ENCODE measurements around the gene PILRA.
"Not testable (repeated sequence)": the region's sequence is repeated elsewhere in the genome, so short reads cannot be mapped to it uniquely, and the experiment has no call there.

Gene PILRA

DNA sequence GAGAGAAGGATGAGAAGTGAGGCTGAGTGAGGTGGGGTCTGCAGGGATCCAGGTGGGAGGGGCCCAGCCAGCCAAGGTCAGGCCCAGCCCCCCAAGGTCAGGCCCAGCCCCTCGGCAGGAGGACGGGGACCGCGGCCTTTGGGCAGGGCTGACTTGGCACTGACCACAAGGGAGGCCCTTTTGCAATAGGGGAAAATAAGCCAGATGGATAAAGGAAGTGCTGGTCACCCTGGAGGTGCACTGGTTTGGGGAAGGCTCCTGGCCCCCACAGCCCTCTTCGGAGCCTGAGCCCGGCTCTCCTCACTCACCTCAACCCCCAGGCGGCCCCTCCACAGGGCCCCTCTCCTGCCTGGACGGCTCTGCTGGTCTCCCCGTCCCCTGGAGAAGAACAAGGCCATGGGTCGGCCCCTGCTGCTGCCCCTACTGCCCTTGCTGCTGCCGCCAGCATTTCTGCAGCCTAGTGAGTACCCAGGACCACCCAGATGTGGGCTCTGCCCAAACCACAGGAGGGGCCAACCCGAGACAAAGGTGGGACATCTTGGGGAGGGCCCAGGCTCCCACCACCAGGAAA lies at the start of gene PILRA:
TSS of gene PILRA (plus strand) at position 227 of the 571 bp plus-strand sequence. CDS start at position 397, 170 bp downstream.
- no peak for DNase-seq

DNA sequence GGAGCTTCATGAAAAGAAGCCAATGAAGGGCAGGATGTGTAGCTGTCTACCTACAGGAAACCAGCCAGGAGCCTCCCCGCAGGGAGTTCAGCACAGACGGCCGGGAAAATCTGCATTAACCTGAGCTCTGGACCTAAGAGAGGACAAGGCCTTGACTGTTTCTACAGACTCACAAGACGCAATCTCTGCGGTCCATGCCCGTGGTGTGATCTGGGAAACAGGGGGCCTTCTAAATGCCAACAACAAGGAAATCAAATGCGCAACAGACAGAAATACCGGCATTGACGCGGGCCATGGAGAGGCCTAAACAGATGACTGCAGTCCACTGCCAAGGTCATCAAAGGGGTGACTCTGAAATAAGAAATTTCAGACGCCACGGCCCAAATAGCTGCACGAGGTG lies 49.1 kb upstream of the PILRA start:
- not testable (repeated sequence) for DNase-seq

DNA sequence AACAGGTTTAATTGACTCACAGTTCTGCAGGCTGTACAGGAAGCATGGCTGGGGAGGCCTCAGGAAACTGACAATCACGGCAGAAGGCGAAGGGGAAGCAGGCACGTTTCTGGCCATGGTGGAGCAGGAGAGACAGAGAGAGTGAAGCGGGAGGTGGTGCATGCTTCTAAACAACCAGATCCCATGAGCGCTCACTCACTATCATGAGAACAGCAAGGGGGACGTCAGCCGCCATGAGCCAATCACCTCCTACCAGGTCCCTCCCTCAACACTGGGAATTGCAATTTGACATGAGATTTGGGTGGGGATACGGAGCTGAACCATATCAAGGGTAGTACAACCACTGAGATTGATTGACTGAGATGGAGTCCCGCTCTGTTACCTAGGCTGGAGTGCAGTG lies 47.6 kb upstream of the PILRA start:
- not testable (repeated sequence) for DNase-seq

DNA sequence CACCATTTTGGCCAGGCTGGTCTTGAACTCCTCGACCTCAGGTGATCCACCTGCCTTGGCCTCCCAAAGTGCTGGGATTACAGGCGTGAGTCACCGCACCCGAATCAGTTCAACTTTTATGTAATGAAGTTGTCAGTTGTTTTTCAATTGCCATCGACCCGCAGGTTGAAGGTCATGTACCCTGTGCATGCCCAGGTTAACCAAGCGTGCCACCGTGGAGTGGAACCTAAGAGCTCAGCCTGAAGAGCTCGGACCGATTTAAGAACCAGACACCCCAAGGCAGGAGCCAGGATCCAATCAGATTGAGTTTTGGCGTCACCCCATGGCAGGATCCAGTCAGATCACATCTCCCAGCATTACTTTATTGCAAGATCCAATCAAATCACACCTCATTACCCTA lies 46.4 kb upstream of the PILRA start:
- not testable (repeated sequence) for DNase-seq

DNA sequence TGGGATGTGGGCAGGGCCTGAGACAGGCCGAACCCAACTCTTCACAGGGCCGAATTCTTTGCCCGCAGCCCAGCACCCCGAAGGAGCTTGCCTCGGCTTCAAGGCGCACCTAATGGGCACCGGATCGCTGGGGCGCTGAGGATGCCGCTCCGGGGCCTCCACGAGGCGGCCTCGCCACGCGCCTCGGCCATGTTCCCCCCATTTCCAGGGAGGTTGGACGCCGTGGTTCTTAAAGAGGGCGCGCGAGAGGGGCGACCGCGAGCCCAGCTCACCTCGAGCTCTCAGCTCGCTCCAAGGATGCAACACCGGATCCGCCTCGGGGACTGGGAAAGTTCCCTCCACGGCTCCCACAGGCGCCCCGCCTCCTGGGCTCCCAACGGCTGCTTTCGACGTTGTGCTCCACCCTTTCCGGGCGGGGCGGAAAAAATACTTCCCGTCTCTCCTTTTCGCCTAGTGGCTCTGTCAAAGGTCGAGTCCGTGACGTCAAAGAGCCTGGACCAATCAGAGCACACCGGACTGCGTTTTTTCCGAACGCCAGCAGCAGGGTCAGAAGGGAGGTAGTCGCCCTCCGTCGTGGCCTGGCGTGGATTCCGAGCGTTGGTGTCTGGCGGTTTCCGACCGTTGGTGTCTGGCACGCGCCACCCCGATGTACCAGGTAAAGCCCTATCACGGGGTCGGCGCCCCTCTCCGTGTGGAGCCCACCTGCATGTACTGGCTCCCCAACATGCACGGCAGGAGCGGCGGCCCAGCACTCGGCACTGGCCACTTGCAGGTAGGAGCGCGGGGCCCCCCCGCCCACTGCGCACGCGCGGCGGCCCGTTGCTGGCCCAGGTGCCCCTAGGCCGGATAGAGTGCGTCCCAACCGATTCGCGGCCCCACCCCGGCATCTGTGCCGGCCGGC lies 37.5 kb upstream of the PILRA start:
- peak; percentile 96 to 97 for DNase-seq

DNA sequence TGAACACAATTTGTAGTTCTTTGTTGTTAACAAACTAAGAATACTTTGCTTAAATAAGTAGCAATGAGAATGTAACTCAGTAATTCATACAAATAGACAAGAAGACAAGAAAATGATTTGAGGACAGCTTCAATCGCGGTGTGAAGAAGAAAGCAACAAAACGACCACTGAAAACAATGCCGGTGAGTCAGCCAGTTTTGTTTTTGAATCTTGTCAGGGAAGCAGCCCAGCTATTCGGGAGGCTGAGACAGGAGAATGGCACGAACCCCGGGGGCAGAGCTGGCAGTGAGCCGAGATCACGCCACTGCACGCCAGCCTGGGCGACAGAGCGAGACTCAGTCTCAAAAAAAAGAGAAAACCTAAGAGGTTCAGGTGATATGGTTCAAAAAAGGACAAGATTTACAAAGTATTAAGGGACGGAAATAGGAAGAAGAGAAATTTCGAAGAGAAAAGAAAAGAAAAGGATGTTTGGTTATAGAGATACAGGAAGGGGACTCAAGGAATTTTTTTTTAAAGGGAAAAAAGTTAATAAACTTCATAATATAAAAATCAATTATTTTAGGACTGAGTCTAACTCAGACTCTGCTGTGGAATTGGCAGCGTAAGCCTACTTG lies 35.1 kb upstream of the PILRA start:
- not testable (repeated sequence) for DNase-seq

DNA sequence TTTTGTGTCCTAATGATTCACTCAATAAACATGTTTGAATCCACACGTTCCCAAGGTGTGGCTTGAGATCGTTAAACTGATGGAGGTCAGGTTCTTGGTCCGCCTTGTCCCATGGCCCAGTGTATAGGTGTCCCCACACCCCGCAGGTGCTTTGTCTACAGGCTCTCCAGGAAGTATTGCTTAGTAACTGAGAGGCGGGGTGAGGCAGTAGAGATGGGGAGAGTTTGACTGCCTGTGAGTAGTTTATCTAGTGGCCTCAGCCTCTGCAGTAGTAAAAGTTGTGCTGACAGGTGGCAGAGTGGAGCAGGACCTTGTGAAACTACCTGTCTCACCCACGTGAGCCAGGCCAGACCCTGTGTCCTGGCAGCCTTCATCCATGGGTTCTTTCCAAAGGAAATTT lies 32.0 kb upstream of the PILRA start:
- DNase-seq, result not testable (repeated sequence)

DNA sequence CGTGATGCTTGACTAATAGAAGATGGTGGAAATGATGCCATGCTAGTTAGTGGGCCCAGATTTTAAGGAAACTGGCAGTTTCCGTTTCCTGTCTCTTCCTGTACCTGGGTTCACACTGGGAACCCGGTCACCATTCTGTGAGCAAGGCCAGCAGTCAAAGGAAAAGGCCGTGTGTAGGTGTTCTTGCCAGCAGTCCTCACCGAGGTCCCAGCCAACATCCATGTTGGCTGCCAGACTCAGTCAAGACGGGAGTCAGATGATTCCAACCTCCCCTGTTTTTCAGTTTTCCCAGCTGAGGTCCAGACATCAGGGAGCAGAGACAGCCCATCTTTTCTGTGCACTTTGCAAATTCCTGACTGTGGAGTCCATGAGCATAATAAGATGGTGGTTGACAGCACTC lies 30.5 kb upstream of the PILRA start:
- DNase-seq, result no peak

DNA sequence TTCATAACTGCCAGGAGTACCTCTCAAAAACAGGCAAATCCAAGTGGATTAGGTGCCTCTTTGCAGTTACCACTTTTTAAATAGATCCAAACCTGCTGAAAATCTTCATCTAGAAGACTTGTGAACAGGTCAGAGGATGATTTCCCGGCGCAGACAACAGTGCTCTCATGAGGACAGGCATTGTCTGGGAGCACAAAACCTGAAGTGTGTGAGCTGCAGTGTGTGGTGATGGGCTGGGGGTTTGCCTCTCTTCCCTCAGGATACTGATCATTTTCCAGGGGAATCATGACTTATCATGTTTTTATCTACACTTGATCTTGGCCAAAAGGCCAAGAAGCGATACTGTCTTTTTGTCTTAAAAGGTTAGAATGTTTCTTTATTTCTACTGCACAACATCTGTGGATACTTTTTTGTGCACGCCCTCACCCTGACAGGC lies 29.1 kb upstream of the PILRA start:
- DNase-seq, result not testable (repeated sequence)

DNA sequence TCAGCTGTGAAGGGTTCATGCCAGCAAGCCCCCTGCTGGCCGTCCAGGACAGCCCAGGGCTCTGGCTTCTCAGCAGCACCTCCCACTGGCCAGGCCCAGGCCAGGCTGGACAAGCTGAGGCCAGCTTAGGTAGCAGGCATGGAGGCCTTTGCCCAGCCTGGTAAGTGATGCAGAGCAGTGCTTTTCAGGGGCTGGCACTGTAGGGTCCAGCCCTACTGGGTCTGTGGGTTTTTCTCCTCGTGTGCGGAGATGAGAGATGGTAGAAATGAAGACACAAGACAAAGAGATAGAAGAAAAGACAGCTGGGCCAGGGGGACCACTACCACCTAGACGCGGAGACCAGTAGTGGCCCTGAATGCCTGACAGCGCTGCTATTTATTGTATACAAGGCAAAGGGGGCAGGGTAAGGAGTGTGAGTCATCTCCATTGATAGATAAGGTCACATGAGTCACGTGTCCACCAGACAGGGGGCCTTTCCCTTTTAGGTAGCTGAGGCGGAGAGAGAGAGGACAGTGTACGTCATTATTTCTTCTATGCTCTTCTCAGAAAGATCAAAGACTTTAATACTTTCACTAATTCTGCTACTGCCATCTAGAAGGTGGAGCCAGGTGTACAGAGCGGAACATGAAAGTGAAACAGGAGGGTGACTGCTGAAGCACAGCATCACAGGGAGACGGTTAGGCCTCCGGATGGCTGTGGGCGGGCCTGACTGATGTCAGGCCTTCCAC lies 28.6 kb upstream of the PILRA start:
- DNase-seq, result peak in 1 of 2 experiments; percentile 51

DNA sequence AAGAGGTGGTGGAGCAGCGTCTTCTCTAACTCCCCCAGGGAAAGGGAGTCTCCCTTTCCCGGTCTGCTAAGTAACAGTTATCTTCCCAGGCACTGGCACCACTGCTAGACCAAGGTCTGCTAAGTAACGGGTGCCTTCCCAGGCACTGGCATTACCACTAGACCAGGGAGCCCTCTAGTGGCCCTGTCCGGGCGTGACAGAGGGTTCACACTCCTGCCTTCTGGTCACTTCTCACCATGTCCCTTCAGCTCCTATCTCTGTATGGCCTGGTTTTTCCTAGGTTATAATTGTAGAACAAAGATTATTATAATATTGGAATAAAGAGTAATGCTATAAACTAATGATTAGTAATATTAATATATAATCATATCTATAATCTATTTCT lies 28.0 kb upstream of the PILRA start:
- peak; percentile 2 to 75 for DNase-seq

DNA sequence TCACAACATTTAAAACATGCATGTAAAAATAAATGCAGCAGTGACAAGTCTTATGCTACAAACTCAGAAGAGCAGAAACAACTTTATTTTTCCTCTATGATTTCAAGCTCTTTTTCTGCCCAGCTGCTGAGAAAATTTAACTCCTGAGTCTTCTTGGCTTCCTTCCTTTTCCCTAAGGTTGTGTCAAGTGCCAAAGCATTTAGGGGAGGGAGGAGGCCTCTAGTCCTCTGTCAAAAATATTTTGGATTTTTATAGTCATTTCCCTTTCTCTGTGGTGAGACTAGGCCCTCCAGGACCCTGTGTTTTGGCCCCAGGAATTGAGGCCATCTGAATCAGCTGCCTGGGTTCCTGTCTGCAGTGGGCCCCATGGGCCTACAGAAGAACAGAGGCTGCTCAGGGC lies 26.4 kb upstream of the PILRA start:
- no peak for DNase-seq

DNA sequence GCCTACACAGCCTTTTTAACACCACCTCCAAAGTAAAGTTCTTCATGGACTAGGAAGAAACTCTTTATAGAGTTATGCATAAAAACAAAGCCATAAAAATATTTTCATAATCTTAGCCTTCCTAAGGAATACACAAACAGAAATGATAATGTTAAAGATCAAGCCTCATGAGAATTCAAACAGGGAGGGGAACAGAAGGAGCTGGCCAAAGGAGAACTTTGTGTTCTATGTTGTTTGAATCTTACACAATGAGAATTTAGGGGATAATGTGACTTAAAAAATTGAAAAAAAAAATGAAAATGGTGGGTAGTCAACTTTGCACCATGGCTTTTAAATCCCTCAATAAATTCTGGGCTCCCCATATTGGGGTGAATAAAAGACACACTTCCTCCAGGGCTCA lies 24.5 kb upstream of the PILRA start:
- no peak for DNase-seq

DNA sequence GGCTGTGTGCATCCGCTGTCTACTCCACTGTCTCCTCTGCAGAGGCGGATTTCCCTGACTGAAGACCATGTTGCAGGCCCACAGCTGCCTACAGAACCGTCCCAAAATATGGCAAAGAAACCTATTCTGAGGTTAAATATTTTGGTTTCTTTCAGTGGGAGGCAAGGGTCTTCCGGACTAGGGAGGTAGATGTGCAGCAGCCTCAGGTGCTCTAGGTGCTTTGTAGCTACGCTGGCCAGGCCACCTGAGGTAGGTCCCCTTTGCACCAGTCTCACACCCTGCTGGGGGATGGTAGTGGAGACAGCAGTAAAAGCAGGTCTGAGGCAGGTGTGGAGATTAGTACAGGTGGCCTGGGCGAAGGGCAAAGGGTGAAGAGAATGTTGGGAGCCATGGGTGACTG lies 23.5 kb upstream of the PILRA start:
- no peak for DNase-seq

DNA sequence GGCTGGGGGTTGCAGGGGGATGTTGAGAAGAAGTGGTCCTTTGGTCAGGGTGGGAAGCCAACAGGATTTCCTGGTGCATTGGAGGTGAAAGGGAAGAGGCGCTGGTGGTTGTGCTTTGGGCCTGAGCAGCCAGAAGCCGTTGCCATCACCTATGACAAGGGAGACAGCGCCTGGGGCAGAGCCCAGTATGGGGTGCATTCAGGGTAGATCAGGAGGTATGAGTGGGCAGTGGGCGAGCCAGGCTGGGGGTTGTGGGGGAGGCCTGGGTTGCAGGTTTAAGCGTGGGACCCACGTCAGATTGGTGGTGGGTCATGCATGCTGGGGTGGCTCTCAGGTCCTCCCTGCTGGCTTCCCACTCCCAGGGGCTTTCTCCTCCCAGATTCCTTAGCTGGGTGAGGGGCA lies 21.6 kb upstream of the PILRA start:
- DNase-seq, result no peak

DNA sequence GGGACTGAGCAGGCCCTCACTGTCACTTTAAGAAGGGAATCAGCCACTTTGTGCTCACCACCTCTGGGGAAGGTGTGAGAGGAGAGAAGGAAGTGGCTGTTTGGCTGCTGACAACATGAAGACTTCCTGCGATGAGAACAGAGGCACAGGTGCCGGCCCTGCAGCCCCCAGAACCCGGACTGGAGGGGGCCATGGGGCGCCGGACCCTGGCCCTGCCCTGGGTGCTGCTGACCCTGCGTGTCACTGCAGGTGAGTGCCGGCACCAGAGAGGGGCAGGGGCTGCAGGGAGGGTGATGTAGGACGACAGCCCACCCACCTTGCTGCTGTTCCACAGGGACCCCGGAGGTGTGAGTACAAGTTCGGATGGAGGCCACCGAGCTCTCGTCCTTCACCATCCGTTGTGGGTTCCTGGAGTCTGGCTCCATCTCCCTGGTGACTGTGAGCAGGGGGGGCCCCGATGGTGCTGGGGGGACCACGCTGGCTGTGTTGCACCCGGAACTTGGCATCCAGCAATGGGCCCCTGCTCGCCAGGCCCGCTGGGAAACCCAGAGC lies 21.0 kb upstream of the PILRA start:
- not testable (repeated sequence) for DNase-seq

DNA sequence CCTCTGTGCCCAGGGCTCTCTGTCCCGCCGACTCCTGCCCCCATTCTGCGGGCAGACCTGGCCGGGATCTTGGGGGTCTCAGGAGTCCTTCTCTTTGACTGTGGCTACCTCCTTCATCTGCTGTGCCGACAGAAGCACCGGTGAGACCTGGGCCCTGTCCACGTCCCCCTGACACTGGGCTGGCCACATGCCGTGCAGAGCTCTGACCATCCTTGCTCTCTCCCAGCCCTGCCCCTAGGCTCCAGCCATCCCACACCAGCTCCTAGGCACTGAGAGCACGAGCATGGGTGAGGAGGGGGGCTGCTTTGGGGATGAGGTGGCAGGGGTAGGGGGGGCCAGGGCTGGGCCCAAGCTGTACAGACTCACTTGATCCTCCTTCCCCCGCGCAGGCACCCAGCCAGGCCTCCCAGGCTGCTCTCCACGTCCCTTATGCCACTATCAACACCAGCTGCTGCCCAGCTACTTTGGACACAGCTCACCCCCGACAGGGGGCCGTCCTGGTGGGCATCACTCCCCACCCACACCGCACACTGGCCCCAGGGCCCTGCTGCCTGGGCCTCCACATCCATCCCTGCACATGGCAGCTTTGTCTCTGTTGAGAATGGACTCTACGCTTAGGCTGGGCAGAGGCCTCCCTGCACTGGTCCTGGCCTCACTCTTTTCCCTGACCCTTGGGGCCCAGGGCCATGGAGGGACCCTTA lies 20.2 kb upstream of the PILRA start:
- DNase-seq, result no peak

DNA sequence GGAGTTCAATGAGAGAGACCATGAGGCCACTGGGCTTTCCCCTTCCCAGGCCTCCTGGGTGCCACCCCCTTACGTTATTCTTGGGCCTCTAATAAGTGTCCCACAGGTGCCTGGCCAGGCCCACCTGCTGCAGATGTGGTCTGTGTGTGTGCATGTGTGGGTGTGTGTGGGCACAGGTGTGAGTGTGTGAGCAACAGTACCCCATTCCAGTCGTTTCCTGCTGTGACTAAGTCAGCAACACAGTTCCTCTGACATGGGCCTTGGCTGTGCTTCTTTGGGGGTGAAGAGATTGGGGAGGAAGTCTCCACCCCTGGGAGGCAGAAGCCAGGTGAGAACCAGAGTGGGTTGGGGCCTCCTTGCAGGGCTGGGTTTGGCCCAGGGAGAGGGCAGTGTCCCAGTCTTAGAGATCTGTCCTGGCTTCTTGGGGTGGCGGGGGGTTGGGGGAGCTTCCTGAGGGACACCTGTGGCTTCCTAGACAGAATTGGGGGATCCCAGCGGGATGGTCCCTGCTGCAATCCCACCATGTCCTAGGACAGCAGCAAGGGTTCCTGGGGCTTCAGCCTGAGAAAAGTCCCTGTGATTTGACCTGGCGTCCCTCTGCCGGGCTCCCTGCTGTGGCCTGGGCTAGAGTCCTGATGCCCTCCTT lies 19.5 kb upstream of the PILRA start:
- no peak for DNase-seq

DNA sequence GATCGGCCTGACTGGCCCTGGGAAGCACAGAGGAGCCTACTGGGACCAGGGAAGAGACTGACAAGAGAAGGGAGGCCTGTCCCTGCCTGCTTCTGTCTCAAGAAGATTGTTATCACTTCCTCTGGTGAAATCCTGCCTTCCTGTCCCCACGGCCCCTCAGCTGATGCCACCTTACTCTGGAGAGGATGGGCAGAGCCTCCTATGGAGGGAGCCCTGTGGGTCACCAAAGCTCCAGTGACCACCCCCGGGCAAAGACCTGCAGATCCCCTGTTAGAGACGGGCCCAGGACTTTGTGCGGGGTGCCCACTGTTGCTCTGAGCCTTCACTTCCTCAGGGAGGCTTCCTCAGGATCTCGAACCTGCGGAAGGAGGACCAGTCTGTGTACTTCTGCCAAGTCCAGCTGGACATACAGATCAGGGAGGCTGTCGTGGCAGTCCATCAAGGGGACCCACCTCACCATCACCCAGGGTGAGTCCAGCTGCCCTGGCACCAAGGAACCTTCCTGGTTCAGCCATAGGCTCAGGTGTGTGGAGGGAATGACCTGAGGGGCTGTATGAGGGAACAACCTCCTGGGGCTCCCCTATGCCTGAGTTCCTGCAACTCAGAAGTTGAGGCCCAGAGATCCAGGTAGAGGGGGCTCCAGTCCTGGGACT lies 16.7 kb upstream of the PILRA start:
- no peak for DNase-seq

DNA sequence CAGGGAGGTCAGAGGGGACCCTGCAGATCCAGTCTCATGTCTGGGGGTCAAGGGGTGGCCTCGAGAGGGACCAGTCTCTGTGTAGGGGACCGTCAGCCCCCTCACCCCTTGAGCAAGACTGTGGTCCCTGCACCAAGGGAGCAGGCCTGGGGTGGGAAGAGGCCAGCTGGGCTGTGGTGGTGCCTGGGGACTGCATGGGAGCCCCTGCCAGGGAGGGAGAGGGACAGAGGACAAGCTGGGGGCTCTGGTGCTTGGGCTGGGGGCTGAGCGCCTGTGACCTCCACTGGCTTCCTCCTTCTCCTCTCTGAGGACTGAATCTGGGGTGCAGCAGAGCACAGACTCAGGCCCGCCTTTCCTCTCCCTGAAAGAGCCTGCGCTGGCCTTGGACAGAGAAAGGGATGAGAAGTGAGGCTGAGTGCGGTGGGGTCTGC lies 16.1 kb upstream of the PILRA start:
- no peak for DNase-seq
